ENCODE results near the gene SLC29A3.

The SLC29A3 gene

GRCh38 chr10:71372882-71373495, 53.9 kb downstream of the SLC29A3 start:
- no peak for DNase-seq

GRCh38 chr10:71374481-71375233, 55.6 kb downstream of the SLC29A3 start:
- no peak for DNase-seq

GRCh38 chr10:71375952-71376351, 56.9 kb downstream of the SLC29A3 start:
- DNase-seq: no peak

DNA sequence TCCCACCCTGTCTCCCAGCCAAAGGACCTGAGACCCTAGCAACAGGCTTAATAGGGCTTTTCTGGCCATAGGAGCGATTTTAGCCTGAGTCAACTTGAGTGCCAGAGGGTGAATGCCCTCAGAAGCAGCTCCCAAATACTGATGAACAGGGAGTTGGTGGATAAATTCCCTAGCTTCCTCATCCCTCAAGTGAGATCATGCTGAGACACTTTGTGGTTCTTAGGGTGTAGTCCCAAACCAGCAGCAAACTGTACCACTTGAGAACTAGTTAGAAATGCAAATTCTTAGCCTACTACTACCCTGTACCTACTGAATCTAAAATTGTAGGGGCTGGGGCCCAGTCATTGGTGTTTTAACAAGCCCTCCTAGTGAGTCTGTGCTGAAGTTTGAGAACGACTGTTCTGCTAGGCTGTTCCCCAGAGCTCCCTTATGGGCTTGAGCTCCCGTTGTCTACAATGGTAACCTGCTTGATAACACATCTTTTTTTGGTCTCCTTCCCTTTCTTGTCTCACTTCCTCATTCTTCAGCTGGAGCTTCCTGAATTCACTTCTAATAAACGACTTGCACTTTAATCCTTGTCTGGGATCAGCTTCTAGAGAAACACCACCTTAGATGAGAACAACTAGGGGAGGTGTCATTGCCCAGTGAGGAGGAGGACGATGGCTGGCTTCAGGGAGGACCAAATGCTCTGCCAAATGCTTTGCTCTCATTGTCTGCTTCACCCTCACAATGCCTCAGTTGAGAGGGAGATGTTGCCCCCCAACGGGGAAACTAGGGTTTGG, 59.5 kb downstream of the SLC29A3 start:
- DNase-seq: no peak

DNA sequence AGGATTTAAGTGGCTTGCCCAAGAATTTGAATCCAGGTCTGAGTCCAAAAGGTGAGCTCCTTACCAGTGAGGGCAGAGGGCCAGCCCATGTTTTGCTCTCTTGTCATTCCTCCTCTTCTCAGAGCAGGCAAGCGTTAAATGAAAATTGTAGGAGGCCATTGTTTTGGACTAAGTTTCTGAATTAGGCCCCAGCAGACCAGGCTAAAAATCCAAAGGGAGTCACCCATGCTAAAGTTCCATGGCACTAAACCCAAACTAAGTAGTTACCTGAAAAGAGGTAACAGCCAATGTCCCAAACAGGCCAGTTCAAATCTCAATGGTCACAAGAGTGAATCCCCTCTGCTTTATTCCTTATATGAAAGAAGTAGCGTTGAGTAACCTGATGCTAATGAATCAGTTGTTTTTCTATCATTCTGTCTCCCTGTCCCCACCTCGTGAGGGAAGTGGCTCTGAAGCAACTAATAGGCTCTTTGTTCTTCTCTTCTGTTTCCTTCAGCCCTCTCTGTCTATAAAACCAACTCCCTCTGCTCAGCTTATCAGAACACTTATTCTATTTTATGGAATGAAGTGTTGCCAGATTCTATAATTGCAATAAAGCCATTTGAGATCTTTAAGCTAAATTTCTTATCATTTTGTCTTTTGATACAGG, 60.2 kb downstream of the SLC29A3 start:
- DNase-seq: no peak

GRCh38 chr10:71380841-71381240, 61.8 kb downstream of the SLC29A3 start:
- no peak for DNase-seq

- DNase-seq: no peak
Measured at GRCh38 chr10:71381611-71382010, 62.6 kb downstream of the SLC29A3 start.

DNA sequence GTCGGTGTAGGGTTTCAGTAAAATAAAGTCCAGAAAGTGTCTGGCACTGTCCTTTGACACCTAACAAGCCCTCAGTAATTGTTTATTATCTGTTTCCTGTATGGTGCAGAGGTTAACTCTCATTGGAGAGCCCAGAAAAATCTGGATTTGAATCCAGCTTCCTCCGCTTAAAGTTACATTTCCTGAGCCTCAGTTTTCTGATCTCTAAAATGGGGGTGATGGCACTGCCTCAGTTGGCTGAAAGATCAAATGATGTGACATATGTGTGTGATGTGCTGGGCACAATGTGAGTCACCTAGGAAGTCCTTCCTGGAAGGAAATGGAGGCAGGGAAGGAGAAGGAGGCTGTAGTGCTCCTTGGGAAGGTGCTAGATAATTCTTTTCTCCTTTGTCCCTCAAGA, 63.0 kb downstream of the SLC29A3 start:
- DNase-seq: no peak

DNA sequence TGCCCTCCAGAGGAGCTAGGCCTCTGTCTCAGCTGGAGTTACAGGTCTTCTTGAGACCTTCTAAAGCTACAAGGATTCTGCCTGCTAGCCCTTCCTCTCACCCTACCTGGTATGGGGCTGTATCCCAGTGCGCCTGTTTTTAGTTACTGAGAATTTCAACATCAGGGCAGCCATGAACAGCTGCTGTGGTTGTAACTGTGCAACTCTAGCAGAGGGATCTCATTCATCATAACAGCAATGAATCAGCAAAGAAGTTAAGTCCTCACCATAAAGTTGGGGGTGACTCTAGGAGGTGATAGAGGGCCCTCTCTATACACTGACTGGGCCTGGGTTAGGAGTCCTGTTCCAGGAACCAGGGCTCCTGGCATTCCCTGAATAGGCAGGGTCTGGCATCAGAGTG, 63.7 kb downstream of the SLC29A3 start:
- DNase-seq: no peak

DNA sequence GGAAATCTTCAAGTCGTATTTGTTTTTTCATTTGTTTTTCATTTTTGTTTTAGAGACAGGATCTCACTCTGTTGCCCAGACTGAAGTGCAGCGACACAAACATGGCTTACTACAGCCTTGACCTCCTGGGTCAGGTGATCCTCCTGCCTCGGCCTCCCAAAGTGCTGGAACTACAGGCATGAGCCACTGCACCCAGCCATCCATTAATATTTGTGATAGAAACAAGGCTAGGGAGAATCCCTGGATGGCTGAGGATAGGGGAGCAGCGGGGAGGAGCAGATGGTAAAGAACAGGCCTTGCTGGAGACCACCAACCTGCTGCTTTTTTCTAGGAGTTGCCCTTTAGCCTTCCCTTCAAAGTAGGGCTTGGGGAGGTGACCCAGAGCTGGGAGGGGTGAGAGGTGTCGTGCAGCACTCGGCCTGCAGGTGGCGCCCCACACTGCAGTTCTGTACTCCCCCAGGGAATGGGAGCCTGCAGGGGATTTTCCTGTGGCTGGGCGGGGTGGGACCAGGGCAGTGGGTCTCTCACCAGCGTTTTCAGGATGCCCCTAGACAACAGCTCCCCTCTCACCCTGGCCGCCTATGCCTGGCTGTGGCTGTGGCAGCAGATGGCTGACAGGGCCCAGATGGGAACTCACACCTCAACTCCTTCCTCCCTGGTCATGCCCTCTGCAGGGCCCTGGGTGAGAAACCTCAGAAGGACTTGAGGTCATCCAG, 65.1 kb downstream of the SLC29A3 start:
- DNase-seq: peak; percentile 55 to 70

- DNase-seq: no peak
Measured at GRCh38 chr10:71388171-71388570, 69.1 kb downstream of the SLC29A3 start.

- DNase-seq: no peak
Measured at GRCh38 chr10:71388583-71389310, 69.7 kb downstream of the SLC29A3 start.

GRCh38 chr10:71389768-71390460, 70.9 kb downstream of the SLC29A3 start:
- DNase-seq: no peak

GRCh38 chr10:71390461-71390835, 71.4 kb downstream of the SLC29A3 start:
- DNase-seq: no peak

GRCh38 chr10:71390921-71391690, 72.0 kb downstream of the SLC29A3 start:
- no peak for DNase-seq

GRCh38 chr10:71391701-71392100, 72.6 kb downstream of the SLC29A3 start:
- DNase-seq: no peak

GRCh38 chr10:71392292-71392691, 73.2 kb downstream of the SLC29A3 start:
- DNase-seq: no peak

GRCh38 chr10:71392791-71393781, 74.0 kb downstream of the SLC29A3 start:
- DNase-seq: no peak

DNA sequence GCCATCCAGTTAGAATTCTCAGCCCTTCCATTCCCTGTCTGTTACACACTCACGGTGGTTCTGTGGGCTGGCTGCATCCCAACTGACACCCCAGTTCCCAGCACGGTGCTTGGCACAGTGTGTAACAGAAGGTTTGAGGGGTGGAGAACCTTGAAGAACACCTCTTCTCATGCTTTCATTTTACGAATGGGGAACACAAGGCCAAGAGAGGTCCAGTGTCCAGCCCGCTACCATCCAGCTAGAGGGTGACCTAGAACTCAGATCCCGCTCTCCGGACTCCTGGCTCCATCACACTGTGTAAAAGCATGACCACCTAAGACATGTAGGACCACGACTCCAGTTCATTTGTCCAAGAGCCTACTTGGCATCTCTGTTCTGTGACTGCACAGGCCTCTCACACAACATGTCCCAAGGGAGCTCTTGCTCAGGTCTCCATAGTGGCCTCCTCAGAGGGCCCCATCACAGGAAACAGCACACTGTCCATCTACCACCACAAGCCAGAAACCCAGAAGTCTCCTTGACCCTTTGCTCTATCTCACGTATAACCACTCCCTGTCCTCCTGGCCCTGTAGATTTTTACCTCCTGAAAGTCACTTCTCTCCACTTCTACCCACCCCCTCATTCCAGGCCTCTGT, 74.9 kb downstream of the SLC29A3 start:
- no peak for DNase-seq
